Esophagus squamous epithelium (tissue), 5 donors: ENCODE measurements around the gene VIT. TPM values are rescaled to one million over a fixed set of nuclear protein-coding genes. Genes with fewer than 3 reads are reported as not detected.

Experiments
- DNase-seq: peaks from one replicate; lab custom pipeline; 2025; lab: John Stamatoyannopoulos, UW
- H3K27ac ChIP-seq, 4 donors: fragments of 200-600 bp; sonication (generic); one replicate each; pipeline ENCODE4 v1.5.1; 2016 to 2019; ENCODE audit warnings: mild to moderate bottlenecking in 1 of 4
- H3K27me3 ChIP-seq, 4 donors: fragments of 200-600 bp; sonication (generic); 1 replicate in 3 of 4; 2 replicates in 1 of 4; pipeline versions ENCODE4 v1.5.1 to v1.6.0; 2017 to 2021; ENCODE audit warnings: antibody characterized with exemption in 1 of 4
- H3K36me3 ChIP-seq, 3 donors: fragments of 200-600 bp; sonication (generic); one replicate each; pipeline ENCODE4 v1.5.1; 2016 to 2019
- H3K4me1 ChIP-seq, 3 donors: fragments of 200-600 bp; sonication (generic); one replicate each; pipeline ENCODE4 v1.5.1; 2017 to 2019
- H3K4me3 ChIP-seq, 4 donors: fragments of 200-600 bp; sonication (generic); 1 replicate in 3 of 4; 2 replicates in 1 of 4; pipeline ENCODE4 v1.5.1; 2016 to 2019; ENCODE audit warnings: mild to moderate bottlenecking in 2 of 4, moderate library complexity in 1 of 4
- H3K9me3 ChIP-seq, 3 donors: fragments of 200-600 bp; sonication (generic); one replicate each; pipeline ENCODE4 v1.5.1; 2016 to 2019
- POLR2A ChIP-seq, 4 donors: fragments of 450-650 bp; IDR thresholded peaks; one replicate each; pipeline ENCODE4 v1.6.1; 2017; ENCODE audit warnings: antibody characterized with exemption in 4 of 4, mild to moderate bottlenecking in 4 of 4, moderate library complexity in 3 of 4
- WGBS, 2 donors: methylation state at CpG; one replicate each; pipeline ENCODE4 v1.1.5; 2018; 5-methylcytosine and 5-hydroxymethylcytosine counted together
- intact Hi-C: fragments of 100-400 bp; cut with DNase I; formaldehyde crosslinking; loops from one replicate; pipeline ENCODE4 v1.15.0; 2022
- total RNA-seq, 4 donors: library from RNA; depleted of rRNA; stranded (reverse); fragments of >200 nt; gene quantifications; one replicate each; pipeline ENCODE4 v1.1.0, GENCODE V29; 2016
- TF ChIP-seq, protein P1 (sequence below), 6 experiments: fragments of 450-650 bp in 4 of 6; fragments of 200-600 bp in 2 of 6; sonication (generic) in 2 of 6; IDR thresholded peaks; one replicate each; pipeline ENCODE4 v1.5.1; 2016 to 2019; ENCODE audit warnings: antibody characterized with exemption in 6 of 6, mild to moderate bottlenecking in 4 of 6, moderate library complexity in 4 of 6
- donor health status: DM: yes; HTN: yes; CAD: no.

VIT gene
- total RNA-seq, 4 donors from 2014 or later, result 2.9 to 36.8 (median 10.6) TPM

DNA sequence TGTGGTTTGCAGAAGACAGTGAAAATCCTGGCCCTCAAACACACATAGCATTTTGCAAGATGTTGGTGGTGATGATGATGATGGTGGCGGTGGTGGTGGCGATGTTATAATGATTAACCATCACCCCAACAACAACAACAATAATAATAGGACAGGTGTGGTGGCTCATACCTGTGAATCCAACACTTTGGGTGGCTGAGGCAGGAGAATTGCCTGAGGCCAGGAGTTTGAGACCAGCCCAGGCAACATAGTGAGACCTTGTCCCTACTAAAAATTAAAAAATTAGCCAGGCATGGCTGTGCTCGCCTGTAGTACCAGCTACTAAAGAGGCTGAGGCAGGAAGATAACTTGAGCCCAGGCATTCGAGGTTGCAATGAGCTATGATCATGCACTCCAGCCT, 3.8 kb downstream of the VIT start:
- Histone ChIP-seq H3K27me3 (no peaks in the 10 kb centered on the region), H3K27ac (peak overlapping the region in 1 of 4 donors; percentile 32), H3K36me3 (no peaks in the 10 kb centered on the region), H3K4me3 (no peak overlapping the region), H3K4me1 (peaks cover 0 to 70% (median 6%) of the 10 kb centered on the region in 3 donors), H3K9me3 (no peaks in the 10 kb centered on the region)
- intact Hi-C loops, result no loop called here
- 73 to 79% methylated on average over 4 of the region's 4 CpGs for WGBS, 2 donors
- TF ChIP-seq, protein P1, sequence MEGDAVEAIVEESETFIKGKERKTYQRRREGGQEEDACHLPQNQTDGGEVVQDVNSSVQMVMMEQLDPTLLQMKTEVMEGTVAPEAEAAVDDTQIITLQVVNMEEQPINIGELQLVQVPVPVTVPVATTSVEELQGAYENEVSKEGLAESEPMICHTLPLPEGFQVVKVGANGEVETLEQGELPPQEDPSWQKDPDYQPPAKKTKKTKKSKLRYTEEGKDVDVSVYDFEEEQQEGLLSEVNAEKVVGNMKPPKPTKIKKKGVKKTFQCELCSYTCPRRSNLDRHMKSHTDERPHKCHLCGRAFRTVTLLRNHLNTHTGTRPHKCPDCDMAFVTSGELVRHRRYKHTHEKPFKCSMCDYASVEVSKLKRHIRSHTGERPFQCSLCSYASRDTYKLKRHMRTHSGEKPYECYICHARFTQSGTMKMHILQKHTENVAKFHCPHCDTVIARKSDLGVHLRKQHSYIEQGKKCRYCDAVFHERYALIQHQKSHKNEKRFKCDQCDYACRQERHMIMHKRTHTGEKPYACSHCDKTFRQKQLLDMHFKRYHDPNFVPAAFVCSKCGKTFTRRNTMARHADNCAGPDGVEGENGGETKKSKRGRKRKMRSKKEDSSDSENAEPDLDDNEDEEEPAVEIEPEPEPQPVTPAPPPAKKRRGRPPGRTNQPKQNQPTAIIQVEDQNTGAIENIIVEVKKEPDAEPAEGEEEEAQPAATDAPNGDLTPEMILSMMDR (IDR thresholded peaks at IDR 0.05), result no peak
- TF ChIP-seq POLR2A (IDR thresholded peaks at IDR 0.05), result no peak
- no peak for DNase-seq

DNA sequence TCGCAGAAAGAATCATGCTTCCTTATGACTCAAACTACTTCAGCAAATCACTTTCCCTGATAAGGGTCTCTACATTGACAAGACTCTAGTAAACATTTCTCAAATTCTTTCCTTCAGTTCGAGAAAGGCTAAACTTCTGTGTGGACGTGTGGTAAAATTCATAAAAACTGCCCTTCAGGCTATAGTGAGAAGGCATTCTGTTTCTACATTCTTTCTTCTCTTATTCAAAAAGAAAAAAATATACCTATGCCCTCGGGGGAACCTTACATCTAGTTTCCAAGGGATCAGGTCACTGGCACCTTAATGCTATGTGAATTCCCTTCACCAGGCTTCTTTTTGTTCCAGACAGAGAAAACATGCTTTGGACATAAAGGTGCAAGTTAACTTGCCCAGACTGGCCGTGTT, 4.9 kb downstream of the VIT start:
- DNase-seq, result no peak
- WGBS, 2 donors, result 21 to 45% methylated on average over 5 of the region's 5 CpGs
- intact Hi-C loops, result no loop called here
- Histone ChIP-seq H3K27me3 (no peaks in the 10 kb centered on the region), H3K4me1 (peaks cover 0 to 81% (median 12%) of the 10 kb centered on the region in 3 donors), H3K36me3 (no peaks in the 10 kb centered on the region), H3K9me3 (no peaks in the 10 kb centered on the region), H3K4me3 (no peak overlapping the region), H3K27ac (peak overlapping the region; percentile 27 to 57 (median 39))
- TF ChIP-seq, protein P1 (IDR thresholded peaks at IDR 0.05), result peak in 2 of 6 experiments; percentile 23 to 55
- TF ChIP-seq POLR2A (IDR thresholded peaks at IDR 0.05), result no peak

DNA sequence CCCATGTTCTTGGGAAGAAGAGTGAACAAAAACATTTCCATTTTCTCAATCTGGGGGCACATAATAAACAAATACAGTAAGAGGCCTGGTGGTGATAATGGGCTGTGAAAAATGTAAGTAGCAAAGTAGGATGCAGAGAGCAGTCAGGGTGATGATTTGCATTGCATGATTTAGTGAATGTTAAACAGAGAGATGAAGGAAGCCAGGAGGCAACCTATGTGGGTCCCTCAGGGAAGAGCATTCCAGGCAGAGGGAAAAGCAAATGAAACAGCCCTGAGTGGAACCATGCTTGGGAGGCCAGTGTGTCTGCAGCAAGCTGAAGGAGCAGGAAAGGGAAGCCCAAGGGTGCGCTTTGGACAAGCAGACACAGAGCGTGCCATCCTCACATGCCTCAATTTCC, 5.4 kb downstream of the VIT start:
- no peak for DNase-seq
- Histone ChIP-seq H3K36me3 (no peaks in the 10 kb centered on the region), H3K9me3 (no peaks in the 10 kb centered on the region), H3K4me3 (no peak overlapping the region), H3K27ac (peak overlapping the region in 3 of 4 donors; percentile 29 to 48 (median 38)), H3K4me1 (peaks cover 0 to 86% (median 16%) of the 10 kb centered on the region in 3 donors), H3K27me3 (no peaks in the 10 kb centered on the region)
- TF ChIP-seq, protein P1 (IDR thresholded peaks at IDR 0.05), result no peak
- TF ChIP-seq POLR2A (IDR thresholded peaks at IDR 0.05), result no peak
- WGBS, 2 donors, result 31 to 33% methylated on average over 2 of the region's 2 CpGs
- intact Hi-C loops, result no loop called here

DNA sequence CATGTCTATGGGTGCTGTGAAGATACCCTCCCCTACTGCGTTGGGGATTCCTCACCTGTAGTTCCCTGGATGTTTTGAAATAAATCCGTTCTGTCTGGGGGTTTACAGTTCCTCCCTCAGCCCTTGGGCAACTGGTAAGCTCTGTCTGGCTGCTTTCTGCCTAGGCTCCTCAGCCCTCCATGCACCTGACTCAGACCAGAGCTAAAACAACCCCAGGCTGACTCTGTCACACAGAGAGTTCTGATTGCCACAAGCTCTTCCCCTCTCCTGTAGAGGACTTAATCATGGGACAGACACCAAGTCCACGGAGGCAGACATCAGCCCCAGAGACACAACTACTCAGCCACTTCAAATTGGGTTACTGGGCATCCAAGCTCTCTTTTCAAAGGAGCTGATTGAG, 6.3 kb downstream of the VIT start:
- intact Hi-C loops, result no loop called here
- WGBS, 2 donors, result 20 to 33% methylated on average over 1 of the region's 3 CpGs
- no peak overlapping the region for H3K4me3 ChIP-seq
- TF ChIP-seq POLR2A (IDR thresholded peaks at IDR 0.05), result no peak
- TF ChIP-seq, protein P1 (IDR thresholded peaks at IDR 0.05), result no peak
- H3K27ac ChIP-seq, result peak overlapping the region in 3 of 4 donors; percentile 29 to 48 (median 47)
- H3K9me3 ChIP-seq, result no peaks in the 10 kb centered on the region
- H3K27me3 ChIP-seq, result no peaks in the 10 kb centered on the region
- peaks cover 0 to 88% (median 24%) of the 10 kb centered on the region in 3 donors for H3K4me1 ChIP-seq
- H3K36me3 ChIP-seq, result no peaks in the 10 kb centered on the region
- DNase-seq, result no peak

DNA sequence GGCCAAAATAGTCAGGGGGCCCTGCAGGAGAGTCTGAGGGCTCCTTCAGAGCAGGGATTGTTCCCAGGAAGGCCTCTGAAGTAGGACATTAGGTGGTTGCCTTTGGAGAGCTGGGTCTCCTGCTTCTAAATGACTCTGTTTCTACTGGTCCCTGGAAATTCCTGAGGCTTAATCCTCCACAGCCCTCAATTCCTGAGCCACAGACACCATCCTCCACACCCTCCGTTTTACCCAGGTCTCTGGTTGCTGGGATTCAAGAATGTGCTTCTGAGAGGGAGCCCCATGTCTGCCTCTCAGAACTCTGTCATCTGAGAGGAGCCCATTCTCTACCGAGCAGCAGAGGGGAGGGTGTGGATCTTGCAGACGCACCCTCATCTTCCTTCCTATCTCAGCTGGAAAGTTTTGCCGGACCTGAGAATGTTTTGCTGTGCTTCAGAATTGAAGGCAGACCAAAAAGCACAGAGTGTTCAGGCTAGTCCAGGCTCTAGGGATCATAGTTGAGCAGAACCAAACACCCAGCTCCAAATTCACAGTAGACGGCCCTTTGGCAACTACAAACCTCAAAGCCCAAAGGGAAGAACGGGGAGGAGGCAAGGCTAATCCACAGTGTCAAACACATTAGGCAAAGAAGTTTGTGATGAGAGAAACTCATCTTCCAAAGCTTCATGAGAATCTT, 8.1 kb downstream of the VIT start:
- intact Hi-C loops, result no loop called here
- Histone ChIP-seq H3K4me3 (no peak overlapping the region), H3K27ac (peak overlapping the region; percentile 7 to 75 (median 55)), H3K36me3 (no peaks in the 10 kb centered on the region), H3K4me1 (peaks cover 0 to 89% (median 33%) of the 10 kb centered on the region in 3 donors), H3K27me3 (no peaks in the 10 kb centered on the region), H3K9me3 (no peaks in the 10 kb centered on the region)
- 39 to 45% methylated on average over 4 to 5 of the region's 6 CpGs for WGBS, 2 donors
- no peak for DNase-seq
- TF ChIP-seq POLR2A (IDR thresholded peaks at IDR 0.05), result no peak
- TF ChIP-seq, protein P1 (IDR thresholded peaks at IDR 0.05), result no peak
